ENCODE data around the gene TRIM3.

TRIM3 gene

GRCh38 chr11:6437423-6437822 is 36.3 kb downstream of the TRIM3 start:
- DNase-seq = no peak

- no peak for DNase-seq
Observed at GRCh38 chr11:6433998-6434660, 39.6 kb downstream of the TRIM3 start.

GRCh38 chr11:6431861-6432260 is 41.9 kb downstream of the TRIM3 start:
- no peak for DNase-seq

- no peak for DNase-seq
Observed at GRCh38 chr11:6427516-6427915, 46.2 kb downstream of the TRIM3 start.

GRCh38 chr11:6420677-6421076 is 53.1 kb downstream of the TRIM3 start:
- no peak for DNase-seq

GRCh38 chr11:6419009-6419631 is 54.6 kb downstream of the TRIM3 start, which contains the start of gene APBB1:
Gene APBB1, minus strand, starts transcription at chr11:6419094. Its CDS starts 7,747 bp downstream, at chr11:6411347.
- no peak for DNase-seq

- DNase-seq = no peak
Observed at GRCh38 chr11:6418557-6419008, 55.2 kb downstream of the TRIM3 start.

GRCh38 chr11:6417907-6418556 is 55.7 kb downstream of the TRIM3 start:
- DNase-seq = no peak

- DNase-seq = no peak
Observed at GRCh38 chr11:6415797-6416196, 57.9 kb downstream of the TRIM3 start.

- no peak for DNase-seq
Observed at GRCh38 chr11:6414874-6415328, 58.8 kb downstream of the TRIM3 start.

GRCh38 chr11:6413791-6414201 is 59.9 kb downstream of the TRIM3 start:
- no peak for DNase-seq

- DNase-seq = no peak
Observed at GRCh38 chr11:6411594-6412031, 62.1 kb downstream of the TRIM3 start.

- DNase-seq = no peak
Observed at GRCh38 chr11:6410695-6411430, 62.9 kb downstream of the TRIM3 start.

GRCh38 chr11:6406370-6406769 is 67.4 kb downstream of the TRIM3 start:
- no peak for DNase-seq

- no peak for DNase-seq
Observed at GRCh38 chr11:6405846-6406245, 67.9 kb downstream of the TRIM3 start.

- DNase-seq = no peak
Observed at GRCh38 chr11:6405052-6405667, 68.6 kb downstream of the TRIM3 start.

GRCh38 chr11:6404342-6405051 is 69.2 kb downstream of the TRIM3 start:
- no peak for DNase-seq

- no peak for DNase-seq
Observed at GRCh38 chr11:6403539-6403938, 70.2 kb downstream of the TRIM3 start.

GRCh38 chr11:6402561-6402981 is 71.2 kb downstream of the TRIM3 start:
- DNase-seq = peak; percentile 48

GRCh38 chr11:6402061-6402470 is 71.7 kb downstream of the TRIM3 start:
- DNase-seq = no peak

- DNase-seq = no peak
Observed at GRCh38 chr11:6401464-6401863, 72.3 kb downstream of the TRIM3 start.

All from GDM1 (cell line).